Effector memory CD4-positive, alpha-beta T cell (primary cell): ENCODE results near the gene PTPN3.
"Not testable (repeated sequence)": the region's sequence is repeated elsewhere in the genome, so short reads cannot be mapped to it uniquely, and the experiment has no call there.

Experiments used
- DNase-seq, 3 donors: peaks; one replicate each; pipeline ENCODE4 v3.0.0-alpha.2; 2020
- H3K27ac ChIP-seq: 2 replicates; pipeline ENCODE4 v1.7.0; 2013; ENCODE audit warnings: mild to moderate bottlenecking, low read length, moderate library complexity; ENCODE audit not compliant: insufficient read depth, poor library complexity, severe bottlenecking
- H3K27me3 ChIP-seq: replicated peaks from 2 replicates; pipeline ENCODE4 v1.7.0; 2013; ENCODE audit warnings: mild to moderate bottlenecking, low read length; ENCODE audit not compliant: insufficient read depth, control insufficient read depth, poor library complexity, severe bottlenecking
- H3K36me3 ChIP-seq: 2 replicates; pipeline ENCODE4 v1.7.0; 2013; ENCODE audit warnings: mild to moderate bottlenecking, low read length, moderate library complexity; ENCODE audit not compliant: control insufficient read depth, insufficient read depth
- H3K4me1 ChIP-seq: 2 replicates; pipeline ENCODE4 v1.7.0; 2013; ENCODE audit warnings: low read length, mild to moderate bottlenecking; ENCODE audit not compliant: control insufficient read depth, insufficient read depth, poor library complexity, severe bottlenecking
- H3K4me3 ChIP-seq: 2 replicates; pipeline ENCODE4 v1.7.0; 2013; ENCODE audit warnings: low read length, low read depth, mild to moderate bottlenecking; ENCODE audit not compliant: insufficient read depth, poor library complexity, severe bottlenecking
- H3K9me3 ChIP-seq: 2 replicates; pipeline ENCODE4 v1.7.0; 2013; ENCODE audit warnings: mild to moderate bottlenecking, low read length, moderate library complexity; ENCODE audit not compliant: control insufficient read depth

The PTPN3 gene

GRCh38 chr9:109520475-109521132 is 22.5 kb upstream of the PTPN3 start:
- Histone ChIP-seq H3K27me3 (no peaks in the 10 kb centered on the region), H3K36me3 (no peaks in the 10 kb centered on the region), H3K4me3 (no peak overlapping the region), H3K9me3 (no peaks in the 10 kb centered on the region), H3K27ac (no peak overlapping the region), H3K4me1 (no peaks in the 10 kb centered on the region)
- no peak for DNase-seq

DNA sequence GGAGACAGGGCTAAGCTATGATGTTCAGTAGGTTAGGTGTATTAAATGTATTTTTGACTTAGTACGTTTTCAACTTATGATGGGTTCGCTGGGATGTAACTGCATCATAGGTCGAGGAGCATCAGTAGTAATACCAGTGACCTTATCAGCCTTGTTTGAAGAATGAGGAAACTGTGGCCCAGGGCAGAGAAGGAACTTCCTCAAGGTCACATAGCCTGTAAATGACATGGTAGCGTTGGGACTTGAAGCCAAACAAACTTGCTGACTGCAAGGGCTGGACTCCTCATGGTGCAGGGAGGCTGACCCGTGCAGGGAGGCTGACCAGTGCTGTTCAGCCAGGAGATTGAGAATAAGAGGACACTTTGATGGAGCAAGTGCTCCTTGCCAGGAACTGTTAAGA is 21.3 kb upstream of the PTPN3 start:
- Histone ChIP-seq H3K4me1 (no peaks in the 10 kb centered on the region), H3K4me3 (no peak overlapping the region), H3K27ac (no peak overlapping the region), H3K36me3 (no peaks in the 10 kb centered on the region), H3K9me3 (no peaks in the 10 kb centered on the region), H3K27me3 (no peaks in the 10 kb centered on the region)
- DNase-seq: no peak

GRCh38 chr9:109518621-109519335 is 20.7 kb upstream of the PTPN3 start:
- H3K4me1 ChIP-seq: no peaks in the 10 kb centered on the region
- H3K27ac ChIP-seq: no peak overlapping the region
- no peaks in the 10 kb centered on the region for H3K27me3 ChIP-seq
- no peaks in the 10 kb centered on the region for H3K9me3 ChIP-seq
- H3K36me3 ChIP-seq: no peaks in the 10 kb centered on the region
- no peak overlapping the region for H3K4me3 ChIP-seq
- DNase-seq: no peak

DNA sequence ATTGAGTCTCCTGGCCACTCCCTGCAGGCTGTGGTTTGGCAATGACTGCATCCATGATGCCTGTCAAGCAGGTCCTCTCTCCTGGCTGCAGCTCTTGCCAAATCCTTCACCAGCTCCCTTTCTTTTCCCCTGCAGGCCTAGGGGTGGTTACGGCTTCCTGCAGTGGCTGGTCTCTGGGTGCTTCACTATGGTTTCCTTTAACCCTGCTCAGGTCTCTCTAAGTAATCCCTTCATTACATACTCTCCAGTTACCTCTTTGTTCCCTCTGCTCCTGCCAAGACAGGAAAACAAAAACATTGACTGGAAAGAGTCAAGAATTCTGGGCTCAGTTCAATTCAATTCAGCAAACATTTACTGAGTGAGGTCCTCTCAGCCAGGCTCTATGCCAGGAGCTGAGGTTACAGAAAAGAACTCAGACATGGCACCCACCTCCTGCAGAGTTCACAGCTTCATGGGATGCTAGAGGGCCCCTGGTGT is 19.8 kb upstream of the PTPN3 start:
- Histone ChIP-seq H3K27me3 (no peaks in the 10 kb centered on the region), H3K4me1 (no peaks in the 10 kb centered on the region), H3K4me3 (no peak overlapping the region), H3K9me3 (no peaks in the 10 kb centered on the region), H3K27ac (no peak overlapping the region), H3K36me3 (no peaks in the 10 kb centered on the region)
- no peak for DNase-seq

DNA sequence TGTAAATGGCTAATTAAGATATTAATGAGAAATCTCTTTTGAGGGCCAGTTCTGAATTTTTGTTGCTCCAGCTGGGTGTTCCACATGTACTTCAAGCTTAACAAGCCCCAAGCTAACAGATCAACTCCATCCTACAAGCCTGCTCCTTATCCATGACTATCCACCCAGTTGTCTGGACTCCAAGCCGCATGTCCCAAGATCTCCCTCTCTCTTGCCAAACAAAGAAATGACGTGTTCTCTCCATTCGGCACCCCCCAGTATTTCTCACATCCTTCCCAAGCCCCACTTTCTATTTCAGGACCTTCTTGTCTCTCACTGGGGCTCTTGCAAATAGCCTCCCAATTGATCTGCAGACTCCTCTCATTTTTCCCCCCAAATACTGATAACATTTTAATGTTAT is 15.8 kb upstream of the PTPN3 start:
- no peaks in the 10 kb centered on the region for H3K4me1 ChIP-seq
- no peaks in the 10 kb centered on the region for H3K27me3 ChIP-seq
- no peaks in the 10 kb centered on the region for H3K36me3 ChIP-seq
- H3K4me3 ChIP-seq: no peak overlapping the region
- DNase-seq: no peak
- no peaks in the 10 kb centered on the region for H3K9me3 ChIP-seq
- no peak overlapping the region for H3K27ac ChIP-seq

DNA sequence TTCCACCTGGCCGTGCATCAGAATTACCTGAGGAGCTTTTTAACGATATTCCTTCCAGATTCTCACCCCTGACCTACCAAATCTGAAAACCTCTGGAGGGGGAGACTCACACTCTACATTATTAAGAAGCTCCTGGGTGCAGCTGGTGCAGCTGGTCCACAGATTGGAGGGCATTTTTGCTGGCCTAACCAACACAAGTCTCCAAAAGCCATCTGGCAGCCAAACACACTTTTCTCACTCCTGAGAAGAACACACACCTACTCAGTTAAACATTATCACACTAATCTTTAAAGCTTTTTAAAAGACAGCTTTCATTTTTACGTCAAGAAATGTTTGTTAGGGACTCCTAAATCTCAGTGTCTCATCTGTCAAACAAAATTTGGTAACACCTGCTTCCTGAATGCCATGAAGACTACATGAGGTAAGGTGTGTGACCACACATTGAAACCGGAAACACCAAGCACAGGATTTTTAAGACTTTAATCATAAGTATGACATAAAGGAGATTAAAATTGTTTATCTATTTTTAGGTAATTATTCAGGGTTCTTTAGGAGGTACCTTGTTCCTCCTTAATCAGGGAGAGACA is 14.2 kb upstream of the PTPN3 start:
- Histone ChIP-seq H3K27me3 (no peaks in the 10 kb centered on the region), H3K4me1 (no peaks in the 10 kb centered on the region), H3K36me3 (no peaks in the 10 kb centered on the region), H3K4me3 (no peak overlapping the region), H3K9me3 (no peaks in the 10 kb centered on the region), H3K27ac (no peak overlapping the region)
- no peak for DNase-seq

DNA sequence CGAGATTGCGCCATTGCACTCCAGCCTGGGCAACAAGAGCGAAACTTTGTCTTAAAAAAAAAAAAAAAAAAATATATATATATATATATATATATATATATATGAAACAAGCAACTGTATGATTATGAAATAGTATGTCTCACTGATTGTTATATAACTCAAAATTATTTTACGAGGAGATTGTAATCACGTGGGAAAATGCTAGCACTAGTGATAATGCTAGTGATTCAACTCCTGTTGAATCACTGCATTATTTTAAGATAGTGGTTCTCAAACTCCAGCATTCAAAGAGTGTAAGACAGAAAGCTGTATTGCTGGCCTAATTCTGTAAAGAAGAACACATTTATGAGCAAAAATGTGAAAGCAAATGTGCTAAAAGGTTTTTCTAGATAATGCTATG is 12.4 kb upstream of the PTPN3 start:
- no peak overlapping the region for H3K27ac ChIP-seq
- no peaks in the 10 kb centered on the region for H3K9me3 ChIP-seq
- no peaks in the 10 kb centered on the region for H3K27me3 ChIP-seq
- no peak overlapping the region for H3K4me3 ChIP-seq
- no peak for DNase-seq
- H3K4me1 ChIP-seq: no peaks in the 10 kb centered on the region
- H3K36me3 ChIP-seq: no peaks in the 10 kb centered on the region

- H3K4me3 ChIP-seq, H3K27ac ChIP-seq, H3K4me1 ChIP-seq, H3K27me3 ChIP-seq, DNase-seq, H3K9me3 ChIP-seq, H3K36me3 ChIP-seq: not testable (repeated sequence)
These were observed 11.9 kb upstream of the PTPN3 start for GRCh38 chr9:109510042-109510441.

GRCh38 chr9:109509611-109510010 is 11.5 kb upstream of the PTPN3 start:
- Histone ChIP-seq H3K36me3 (no peaks in the 10 kb centered on the region), H3K9me3 (no peaks in the 10 kb centered on the region), H3K4me1 (no peaks in the 10 kb centered on the region), H3K27me3 (no peaks in the 10 kb centered on the region), H3K4me3 (no peak overlapping the region), H3K27ac (no peak overlapping the region)
- DNase-seq: no peak

- H3K4me3 ChIP-seq: no peak overlapping the region
- no peak overlapping the region for H3K27ac ChIP-seq
- H3K27me3 ChIP-seq: no peaks in the 10 kb centered on the region
- H3K36me3 ChIP-seq: no peaks in the 10 kb centered on the region
- no peak for DNase-seq
- no peaks in the 10 kb centered on the region for H3K9me3 ChIP-seq
- H3K4me1 ChIP-seq: no peaks in the 10 kb centered on the region
These were observed 9.3 kb upstream of the PTPN3 start for GRCh38 chr9:109507421-109507838.
